NCI-H345 treated with DMSO at 0.1 percent for 48 hours (cell line): Measurements from ENCODE around the gene MARCO.
"Not testable (repeated sequence)": the region's sequence is repeated elsewhere in the genome, so short reads cannot be mapped to it uniquely, and the experiment has no call there.

Experiments used
- DNase-seq: peaks from one replicate; lab custom pipeline; 2025; ENCODE audit not compliant: unreplicated experiment; lab: John Stamatoyannopoulos, UW

The MARCO gene

GRCh38 chr2:118925981-118926380 is 16.0 kb upstream of the MARCO start:
- DNase-seq, result no peak

DNA sequence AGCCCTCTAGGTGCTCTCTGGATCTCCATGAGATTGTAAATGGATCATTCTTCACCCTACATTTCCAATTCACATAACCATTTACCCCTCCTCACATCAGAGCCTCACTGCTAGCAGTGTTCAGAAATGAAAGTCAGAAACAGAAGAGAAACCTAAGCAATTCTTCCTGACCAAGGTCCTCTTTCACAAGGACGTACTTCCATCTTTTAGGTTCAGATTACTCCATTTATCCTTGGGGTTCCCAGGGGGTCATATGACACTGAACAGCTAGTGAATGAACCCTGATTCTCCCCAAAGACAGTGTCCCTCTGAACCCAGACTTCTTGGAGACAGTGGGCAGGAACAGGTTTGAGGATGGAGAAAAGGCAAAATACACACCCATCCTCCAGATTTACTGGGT is 12.9 kb upstream of the MARCO start:
- no peak for DNase-seq

- DNase-seq, result no peak
Observed at GRCh38 chr2:118932949-118933348, 9.0 kb upstream of the MARCO start.

- DNase-seq, result no peak
Observed at GRCh38 chr2:118936306-118936705, 5.7 kb upstream of the MARCO start.

DNA sequence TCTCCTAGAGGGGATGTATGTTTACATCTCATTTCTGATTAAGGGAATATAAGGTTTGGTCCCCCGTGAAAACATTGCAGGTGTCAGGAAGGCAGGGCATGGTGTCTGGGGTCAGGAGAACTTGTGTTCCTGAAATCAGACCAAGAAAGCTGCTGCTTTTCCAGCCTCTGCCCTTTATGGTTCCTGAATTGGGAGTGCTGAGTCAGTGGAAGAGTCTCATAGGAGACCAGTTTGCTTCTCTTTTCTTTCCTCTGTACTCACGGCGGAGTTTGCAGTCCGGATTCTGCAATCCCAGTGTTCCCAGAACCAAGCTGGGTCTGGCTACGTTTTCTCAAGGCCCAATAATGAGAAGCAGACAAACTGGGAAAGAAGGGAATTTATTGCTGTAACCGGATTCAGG is 5.1 kb upstream of the MARCO start:
- no peak for DNase-seq

DNA sequence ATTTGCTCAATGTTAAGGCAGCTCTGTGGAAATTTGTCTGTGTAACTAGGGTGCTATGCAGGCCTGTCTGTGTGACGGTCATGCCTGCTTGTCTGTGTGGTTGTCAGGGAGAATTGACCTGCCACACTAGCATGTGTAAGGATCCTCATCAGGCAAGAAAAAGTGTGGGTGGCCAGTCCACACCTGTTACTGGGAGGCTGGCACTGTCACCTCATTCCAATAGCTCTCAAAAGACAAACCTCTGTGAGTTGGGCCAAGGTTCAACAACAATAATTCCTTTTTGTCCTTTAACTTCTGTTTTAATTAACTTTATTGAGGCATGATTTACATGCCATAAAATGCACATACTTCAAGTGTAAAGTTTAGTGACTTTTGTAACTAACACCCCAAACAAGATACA is 4.2 kb upstream of the MARCO start:
- no peak for DNase-seq

GRCh38 chr2:118939994-118940393 is 2.0 kb upstream of the MARCO start:
- DNase-seq, result no peak

GRCh38 chr2:118940486-118941120 is 1.4 kb upstream of the MARCO start:
- DNase-seq, result no peak

DNA sequence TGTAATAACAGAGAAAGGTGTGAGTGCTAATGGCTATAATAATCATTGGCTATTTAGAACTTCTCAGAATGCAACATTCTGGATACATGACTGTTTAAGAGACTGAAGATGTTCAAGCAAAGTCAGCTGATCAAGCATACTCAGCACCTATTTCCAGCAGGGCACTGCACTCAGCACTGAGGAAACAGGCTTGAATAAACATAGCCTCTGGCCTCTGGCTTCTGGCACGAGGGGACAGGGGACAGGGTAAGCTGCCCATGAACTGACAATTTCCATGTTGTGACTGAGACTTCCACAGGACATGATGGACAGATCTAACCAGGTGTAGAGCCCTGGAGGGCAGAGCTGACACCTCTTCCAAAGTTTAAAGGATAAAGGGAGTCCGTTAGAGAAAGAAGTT is 1.3 kb downstream of the MARCO start:
- DNase-seq, result no peak

GRCh38 chr2:118945881-118946280 is 3.9 kb downstream of the MARCO start:
- no peak for DNase-seq

DNA sequence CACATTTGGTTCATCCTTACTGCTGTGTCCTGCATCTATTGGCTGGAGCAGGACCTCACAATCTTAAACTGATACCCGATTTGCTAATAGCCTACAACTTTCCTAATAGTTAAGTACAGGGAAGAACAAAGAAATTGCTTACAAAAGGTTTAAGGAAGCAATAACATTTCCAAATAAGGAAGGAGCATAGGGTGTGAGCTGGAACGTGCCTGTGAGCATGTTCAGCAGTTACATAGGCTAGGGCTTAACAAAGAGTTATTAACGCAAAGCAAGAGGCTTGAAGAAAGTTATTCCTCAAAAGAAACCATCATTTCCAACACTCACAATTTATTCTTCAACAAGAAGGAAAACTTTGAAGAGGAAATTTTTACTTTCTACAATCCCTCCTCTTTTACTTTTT is 6.3 kb downstream of the MARCO start:
- not testable (repeated sequence) for DNase-seq

- no peak for DNase-seq
Observed at GRCh38 chr2:118954297-118955060, 12.5 kb downstream of the MARCO start.

- DNase-seq, result no peak
Observed at GRCh38 chr2:118965737-118966136, 23.7 kb downstream of the MARCO start.

GRCh38 chr2:118967124-118967880 is 25.3 kb downstream of the MARCO start:
- no peak for DNase-seq

DNA sequence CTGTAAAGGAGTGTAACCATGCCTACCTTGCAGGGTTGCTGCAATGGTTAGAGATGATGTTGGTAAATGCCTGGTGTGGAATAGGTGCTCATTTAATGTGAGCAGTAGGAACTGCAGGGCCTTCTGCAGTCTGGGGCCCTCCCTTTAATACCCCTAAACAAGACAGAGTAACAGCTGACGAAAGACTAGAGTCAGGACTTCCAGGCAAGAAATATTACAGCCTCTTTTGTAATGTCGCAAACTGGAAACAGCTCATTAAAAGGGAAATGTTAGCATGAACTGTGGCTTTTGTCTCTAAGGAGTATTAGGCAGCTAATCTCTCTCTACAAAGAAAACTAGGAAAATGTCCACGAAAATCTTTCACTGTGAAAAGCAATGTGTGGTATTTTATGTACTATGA is 26.0 kb downstream of the MARCO start:
- no peak for DNase-seq

- DNase-seq, result no peak
Observed at GRCh38 chr2:118968961-118969733, 27.2 kb downstream of the MARCO start.

DNA sequence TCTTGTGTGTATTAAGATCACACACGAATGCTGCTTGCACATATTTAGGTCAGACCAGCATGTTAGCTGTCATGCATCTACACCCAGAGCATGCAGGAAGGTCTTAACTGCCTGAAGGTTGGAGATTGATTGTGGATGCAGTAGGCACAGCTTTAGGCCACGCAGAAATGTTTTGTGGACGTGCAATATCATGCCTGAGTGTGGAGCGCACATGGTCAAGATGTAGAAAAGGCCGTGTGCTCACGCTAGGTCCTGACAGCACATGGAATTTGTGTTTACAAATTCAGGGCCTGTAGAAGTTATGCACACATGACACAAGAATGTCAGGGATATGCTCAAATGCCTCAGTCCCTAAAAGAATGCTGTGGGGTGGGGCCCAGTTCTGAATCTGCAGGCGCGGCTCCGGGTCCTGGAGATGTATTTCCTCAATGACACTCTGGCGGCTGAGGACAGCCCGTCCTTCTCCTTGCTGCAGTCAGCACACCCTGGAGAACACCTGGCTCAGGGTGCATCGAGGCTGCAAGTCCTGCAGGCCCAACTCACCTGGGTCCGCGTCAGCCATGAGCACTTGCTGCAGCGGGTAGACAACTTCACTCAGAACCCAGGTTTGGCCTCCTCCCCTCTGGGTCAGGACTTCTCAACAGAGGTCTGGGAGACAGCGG is 27.9 kb downstream of the MARCO start:
- no peak for DNase-seq

- no peak for DNase-seq
Observed at GRCh38 chr2:118970396-118971135, 28.6 kb downstream of the MARCO start.

GRCh38 chr2:118971245-118972122 is 29.5 kb downstream of the MARCO start:
- DNase-seq, result no peak
